ENCODE measurements around the gene ZNF747.

- TF ChIP-seq CTCF (IDR thresholded peaks at IDR 0.05): no peak
- TF ChIP-seq POLR2A (IDR thresholded peaks at IDR 0.05): no peak
Observed at GRCh38 chr16:30509081-30509765, 25.4 kb downstream of the ZNF747 start.
